ENCODE data around the gene POLG. TPM values are rescaled to one million over a fixed set of nuclear protein-coding genes. Genes with fewer than 3 reads are reported as not detected.

POLG gene
- total and polyA plus RNA-seq, 8 donors, result 22.7 to 172 (median 54.7) TPM

GRCh38 chr15:89346516-89347231, 12.1 kb upstream of the POLG start:
- intact Hi-C loops (cut with DNase I; ENCODE audit: low total_unique reads), result loop anchor here (10.0 kb wide), 1 partner anchor 112 kb away; no protein-coding TSS in a partner anchor
- TF ChIP-seq POLR2AphosphoS5 (IDR thresholded peaks at IDR 0.05), result no peak
- TF ChIP-seq POLR2A (IDR thresholded peaks at IDR 0.05), result no peak
- no peak for TF ChIP-seq EP300 (IDR thresholded peaks at IDR 0.05)
- no peak for TF ChIP-seq CTCF (IDR thresholded peaks at IDR 0.05)
- H3K27ac ChIP-seq, result no peak overlapping the region
- no peaks in the 10 kb centered on the region for H3K36me3 ChIP-seq
- H3K9me3 ChIP-seq, result no peaks in the 10 kb centered on the region
- peaks cover 0 to 75% (median 5%) of the 10 kb centered on the region in 3 donors for H3K27me3 ChIP-seq
- WGBS, 5 donors, result 35 to 45% (median 37%) methylated on average over 9 to 10 of the region's 10 CpGs
- DNase-seq, result no peak
- H3K4me1 ChIP-seq, result no peaks in the 10 kb centered on the region
- no peak overlapping the region for H3K4me3 ChIP-seq

GRCh38 chr15:89345248-89345647, 10.6 kb upstream of the POLG start:
- WGBS, 5 donors, result 79 to 90% (median 87%) methylated on average over 4 of the region's 4 CpGs

GRCh38 chr15:89342840-89343239, 8.2 kb upstream of the POLG start:
- intact Hi-C loops (cut with DNase I; ENCODE audit: low total_unique reads), result loop anchor here (10.0 kb wide), 1 partner anchor 108 kb away; no protein-coding TSS in a partner anchor
- no peaks in the 10 kb centered on the region for H3K9me3 ChIP-seq
- WGBS, 5 donors, result 78 to 98% (median 83%) methylated on average over 3 of the region's 3 CpGs
- no peaks in the 10 kb centered on the region for H3K36me3 ChIP-seq
- TF ChIP-seq CTCF (IDR thresholded peaks at IDR 0.05) (no peak), POLR2A (IDR thresholded peaks at IDR 0.05) (no peak), EP300 (IDR thresholded peaks at IDR 0.05) (no peak), POLR2AphosphoS5 (IDR thresholded peaks at IDR 0.05) (no peak)
- H3K4me1 ChIP-seq, result no peaks in the 10 kb centered on the region
- no peak overlapping the region for H3K4me3 ChIP-seq
- DNase-seq, result no peak
- peaks cover 0 to 50% (median 5%) of the 10 kb centered on the region in 3 donors for H3K27me3 ChIP-seq
- H3K27ac ChIP-seq, result no peak overlapping the region

More at GRCh38 chr15:89345248-89345647, 10.6 kb upstream of the POLG start:
- Histone ChIP-seq H3K9me3 (no peaks in the 10 kb centered on the region), H3K27me3 (peaks cover 0 to 67% (median 5%) of the 10 kb centered on the region in 3 donors), H3K4me3 (no peak overlapping the region), H3K4me1 (no peaks in the 10 kb centered on the region), H3K36me3 (no peaks in the 10 kb centered on the region), H3K27ac (no peak overlapping the region)
- intact Hi-C loops (cut with DNase I; ENCODE audit: low total_unique reads), result loop anchor here (10.0 kb wide), 1 partner anchor 110 kb away; no protein-coding TSS in a partner anchor
- no peak for DNase-seq
- TF ChIP-seq CTCF (IDR thresholded peaks at IDR 0.05) (no peak), POLR2AphosphoS5 (IDR thresholded peaks at IDR 0.05) (no peak), POLR2A (IDR thresholded peaks at IDR 0.05) (no peak), EP300 (IDR thresholded peaks at IDR 0.05) (no peak)

- Histone ChIP-seq H3K9me3 (no peaks in the 10 kb centered on the region), H3K27ac (no peak overlapping the region), H3K4me1 (no peaks in the 10 kb centered on the region), H3K4me3 (no peak overlapping the region), H3K36me3 (no peaks in the 10 kb centered on the region), H3K27me3 (peaks cover 0 to 36% (median 0%) of the 10 kb centered on the region in 3 donors)
- peak in 1 of 2 donors; percentile 82 for DNase-seq
- intact Hi-C loops (cut with DNase I; ENCODE audit: low total_unique reads), result loop anchor here (10.0 kb wide), 1 partner anchor 107 kb away; no protein-coding TSS in a partner anchor
- no peak for TF ChIP-seq POLR2A (IDR thresholded peaks at IDR 0.05)
- no peak for TF ChIP-seq EP300 (IDR thresholded peaks at IDR 0.05)
- no peak for TF ChIP-seq CTCF (IDR thresholded peaks at IDR 0.05)
- TF ChIP-seq POLR2AphosphoS5 (IDR thresholded peaks at IDR 0.05), result no peak
- 48 to 71% (median 66%) methylated on average over 8 of the region's 8 CpGs for WGBS, 5 donors
Measured at GRCh38 chr15:89341316-89342005, 6.8 kb upstream of the POLG start.

Measured in stomach (tissue), 9 donors.